ENCODE measurements around the gene CREBBP. TPM values are rescaled to one million over a fixed set of nuclear protein-coding genes. Genes with fewer than 3 reads are reported as not detected.

CREBBP gene
- total RNA-seq, 1 donor from 2014 or later, result 84.7 TPM

DNA sequence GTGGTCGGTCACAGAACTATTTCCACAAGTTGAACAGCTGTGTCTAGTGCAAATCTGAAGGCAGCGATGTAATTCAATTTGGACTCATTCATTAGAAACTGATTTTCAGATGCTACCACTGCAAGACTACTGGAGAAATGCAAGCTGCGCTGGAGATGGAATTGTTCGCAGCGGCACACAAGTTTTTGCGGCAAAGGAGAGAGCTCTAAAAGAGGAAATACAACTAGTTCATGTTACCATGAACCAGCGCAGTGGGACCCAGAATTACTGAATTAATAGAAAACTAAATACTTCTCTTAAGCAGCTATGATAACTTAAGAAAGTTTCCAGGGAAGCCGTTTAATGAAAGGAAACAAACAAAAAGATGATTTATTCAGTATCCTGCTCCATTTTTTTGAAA, 1.9 kb downstream of the CREBBP start:
- Mint-ChIP-seq H3K9me3 (no peaks in the 10 kb centered on the region), H3K27me3 (ENCODE audit: low read depth) (no peaks in the 10 kb centered on the region), H3K4me1 (peaks cover 58% of the 10 kb centered on the region), H3K4me3 (peak overlapping the region; percentile 91), H3K27ac (ENCODE audit: unreplicated experiment) (no peak overlapping the region), H3K36me3 (ENCODE audit: low read depth) (no peaks in the 10 kb centered on the region)
- no peak for DNase-seq (ENCODE audit: low read depth, low spot score)
- TF ChIP-seq, protein P1, sequence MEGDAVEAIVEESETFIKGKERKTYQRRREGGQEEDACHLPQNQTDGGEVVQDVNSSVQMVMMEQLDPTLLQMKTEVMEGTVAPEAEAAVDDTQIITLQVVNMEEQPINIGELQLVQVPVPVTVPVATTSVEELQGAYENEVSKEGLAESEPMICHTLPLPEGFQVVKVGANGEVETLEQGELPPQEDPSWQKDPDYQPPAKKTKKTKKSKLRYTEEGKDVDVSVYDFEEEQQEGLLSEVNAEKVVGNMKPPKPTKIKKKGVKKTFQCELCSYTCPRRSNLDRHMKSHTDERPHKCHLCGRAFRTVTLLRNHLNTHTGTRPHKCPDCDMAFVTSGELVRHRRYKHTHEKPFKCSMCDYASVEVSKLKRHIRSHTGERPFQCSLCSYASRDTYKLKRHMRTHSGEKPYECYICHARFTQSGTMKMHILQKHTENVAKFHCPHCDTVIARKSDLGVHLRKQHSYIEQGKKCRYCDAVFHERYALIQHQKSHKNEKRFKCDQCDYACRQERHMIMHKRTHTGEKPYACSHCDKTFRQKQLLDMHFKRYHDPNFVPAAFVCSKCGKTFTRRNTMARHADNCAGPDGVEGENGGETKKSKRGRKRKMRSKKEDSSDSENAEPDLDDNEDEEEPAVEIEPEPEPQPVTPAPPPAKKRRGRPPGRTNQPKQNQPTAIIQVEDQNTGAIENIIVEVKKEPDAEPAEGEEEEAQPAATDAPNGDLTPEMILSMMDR (conservative IDR thresholded peaks at IDR 0.05), result no peak

DNA sequence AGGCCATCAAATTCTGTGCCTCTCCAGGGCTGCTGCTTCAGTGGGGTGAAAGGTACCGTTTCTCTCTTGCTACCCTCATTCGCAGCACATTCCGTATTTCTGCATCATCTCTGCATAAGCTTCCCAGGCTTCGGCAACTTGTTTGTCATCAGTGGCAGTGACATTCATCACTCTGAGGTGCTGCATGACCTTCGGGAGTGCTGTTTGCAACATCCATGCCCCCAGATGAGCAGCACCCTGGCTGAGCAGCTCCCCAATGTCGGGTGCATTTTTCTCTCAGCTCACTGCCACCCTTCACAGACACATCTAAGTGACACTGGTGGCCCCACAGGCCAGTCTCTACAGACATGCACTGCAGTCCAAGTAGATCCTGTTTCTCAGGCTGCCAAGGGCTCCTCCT, 3.8 kb downstream of the CREBBP start:
- H3K4me3 Mint-ChIP-seq, result peak overlapping the region; percentile 74
- H3K9me3 Mint-ChIP-seq, result no peaks in the 10 kb centered on the region
- H3K4me1 Mint-ChIP-seq, result peaks cover 73% of the 10 kb centered on the region
- DNase-seq (ENCODE audit: low read depth, low spot score), result no peak
- TF ChIP-seq, protein P1 (conservative IDR thresholded peaks at IDR 0.05), result no peak
- H3K36me3 Mint-ChIP-seq (ENCODE audit: low read depth), result no peaks in the 10 kb centered on the region
- no peak overlapping the region for H3K27ac Mint-ChIP-seq (ENCODE audit: unreplicated experiment)
- no peaks in the 10 kb centered on the region for H3K27me3 Mint-ChIP-seq (ENCODE audit: low read depth)

DNA sequence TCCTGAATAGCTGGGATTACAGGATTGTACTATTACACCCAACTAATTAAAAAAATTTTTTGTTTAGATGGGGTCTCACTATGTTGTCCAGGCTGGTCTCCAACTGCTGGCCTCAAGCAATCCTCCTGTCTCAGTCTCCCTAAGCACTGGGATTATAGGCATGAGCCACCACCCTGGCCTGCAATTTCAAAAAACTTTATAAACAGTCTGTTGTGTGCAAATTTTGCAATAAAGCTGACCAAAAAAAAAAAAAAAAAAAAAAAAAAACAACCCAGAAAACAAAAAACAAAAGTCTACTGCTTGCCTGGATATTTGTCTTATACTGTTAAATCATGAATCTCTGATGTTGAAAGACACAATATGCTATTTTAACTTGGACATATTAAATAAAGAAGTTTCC, 4.4 kb downstream of the CREBBP start:
- DNase-seq (ENCODE audit: low read depth, low spot score), result no peak
- no peaks in the 10 kb centered on the region for H3K36me3 Mint-ChIP-seq (ENCODE audit: low read depth)
- peak overlapping the region; percentile 74 for H3K4me3 Mint-ChIP-seq
- H3K9me3 Mint-ChIP-seq, result no peaks in the 10 kb centered on the region
- H3K4me1 Mint-ChIP-seq, result peaks cover 78% of the 10 kb centered on the region
- H3K27me3 Mint-ChIP-seq (ENCODE audit: low read depth), result no peaks in the 10 kb centered on the region
- TF ChIP-seq, protein P1 (conservative IDR thresholded peaks at IDR 0.05), result no peak
- no peak overlapping the region for H3K27ac Mint-ChIP-seq (ENCODE audit: unreplicated experiment)

DNA sequence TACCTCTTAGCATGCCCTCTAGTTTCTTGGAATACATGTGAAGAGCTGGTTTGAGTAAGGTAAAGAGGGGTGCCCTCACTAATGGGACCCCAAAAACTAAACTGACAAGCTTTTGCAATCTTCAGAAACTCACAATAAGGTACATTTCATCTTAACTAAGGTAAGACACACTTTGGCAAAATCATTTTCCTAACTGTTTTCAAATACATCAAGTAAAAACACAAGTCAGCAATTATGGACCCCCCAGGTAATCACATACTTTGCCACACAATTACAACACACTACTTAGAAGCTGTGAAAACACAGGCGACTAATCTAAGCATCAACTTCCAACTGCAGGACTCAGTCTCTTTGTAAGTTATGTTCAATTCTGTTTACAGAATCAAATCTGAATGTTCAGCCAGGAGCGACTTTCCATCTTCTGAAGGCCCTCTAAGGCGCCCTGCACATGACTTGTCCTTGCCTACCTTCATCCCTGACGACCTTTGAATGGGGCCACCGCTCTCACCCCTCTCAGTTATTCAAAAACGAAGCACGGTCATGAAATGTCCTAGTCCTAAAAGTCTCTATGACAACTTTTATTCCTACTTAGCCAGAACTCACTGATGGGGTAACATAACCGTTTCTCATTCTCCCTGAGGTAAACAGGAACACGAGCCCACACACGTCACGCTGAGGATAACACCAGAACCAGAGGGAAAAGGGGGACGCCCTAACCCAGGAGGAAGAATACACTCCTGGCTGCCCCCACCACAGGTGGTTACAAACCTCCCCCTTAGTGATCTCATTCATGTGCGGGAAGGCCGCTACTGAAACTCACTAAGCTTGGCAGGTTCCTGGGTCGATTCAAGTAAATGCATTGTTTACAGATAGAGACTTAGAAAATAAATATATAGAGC, 5.5 kb downstream of the CREBBP start:
- no peak for DNase-seq (ENCODE audit: low read depth, low spot score)
- Mint-ChIP-seq H3K9me3 (no peaks in the 10 kb centered on the region), H3K27me3 (ENCODE audit: low read depth) (no peaks in the 10 kb centered on the region), H3K27ac (ENCODE audit: unreplicated experiment) (no peak overlapping the region), H3K4me3 (peak overlapping the region; percentile 49), H3K4me1 (peaks cover 89% of the 10 kb centered on the region), H3K36me3 (ENCODE audit: low read depth) (no peaks in the 10 kb centered on the region)
- TF ChIP-seq, protein P1 (conservative IDR thresholded peaks at IDR 0.05), result no peak

DNA sequence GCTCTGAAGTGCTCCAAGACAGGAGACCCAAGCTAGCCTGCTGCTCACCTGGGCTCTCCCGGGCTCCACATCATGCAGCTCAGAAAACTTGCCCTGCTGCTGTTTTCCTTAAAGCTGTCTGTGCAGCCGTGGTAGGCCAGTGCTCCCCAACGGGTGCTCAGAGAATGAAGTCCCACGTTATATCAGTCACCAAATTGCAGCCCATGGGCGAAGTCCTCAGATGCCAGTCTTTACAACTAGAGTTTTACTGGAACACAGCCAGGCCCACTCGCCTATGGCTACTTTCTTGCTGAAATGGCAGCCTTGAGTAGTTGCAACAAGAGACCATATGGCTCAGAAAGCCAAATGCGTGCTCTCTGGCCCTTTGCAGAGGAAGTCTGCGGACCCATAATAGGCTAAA, 6.3 kb downstream of the CREBBP start:
- no peak overlapping the region for H3K27ac Mint-ChIP-seq (ENCODE audit: unreplicated experiment)
- H3K36me3 Mint-ChIP-seq (ENCODE audit: low read depth), result no peaks in the 10 kb centered on the region
- no peaks in the 10 kb centered on the region for H3K27me3 Mint-ChIP-seq (ENCODE audit: low read depth)
- peaks cover 94% of the 10 kb centered on the region for H3K4me1 Mint-ChIP-seq
- no peak overlapping the region for H3K4me3 Mint-ChIP-seq
- no peak for DNase-seq (ENCODE audit: low read depth, low spot score)
- no peaks in the 10 kb centered on the region for H3K9me3 Mint-ChIP-seq
- TF ChIP-seq, protein P1 (conservative IDR thresholded peaks at IDR 0.05), result no peak

All from neural crest cell (in vitro differentiated cells).